ENCODE results near the gene NR2F1-AS1. TPM values are rescaled to one million over a fixed set of nuclear protein-coding genes. Genes with fewer than 3 reads are reported as not detected.

Gene NR2F1-AS1
- polyA plus RNA-seq, 1 donor (not counting 4 experiments of a cell fraction or from before 2014, with no cell fraction given), result 0.25 TPM

- Histone ChIP-seq H3K4me1 (ENCODE audit: control insufficient read depth, extremely low read depth, insufficient read depth, low read length) (no peaks in the 10 kb centered on the region), H3K9me1 (ENCODE audit: control insufficient read depth, extremely low read depth, insufficient read depth, low read length) (no peaks in the 10 kb centered on the region), H3K79me2 (ENCODE audit: control insufficient read depth, insufficient read depth, low read length) (no peaks in the 10 kb centered on the region), H3K36me3 (ENCODE audit: control insufficient read depth in 2 of 2, extremely low read depth in 1 of 2, insufficient read depth in 2 of 2, low read length in 2 of 2) (no peaks in the 10 kb centered on the region), H3K9ac (ENCODE audit: control insufficient read depth, extremely low read depth, insufficient read depth, low read length) (no peak overlapping the region), H3K27me3 (ENCODE audit: control insufficient read depth, extremely low read depth, insufficient read depth, low read length) (peaks cover 72% of the 10 kb centered on the region), H3K9me3 (ENCODE audit: control insufficient read depth, low read depth, low read length) (peaks cover 15% of the 10 kb centered on the region), H3K4me2 (ENCODE audit: control insufficient read depth, extremely low read depth, insufficient read depth, low read depth, low read length) (no peak overlapping the region), H3K4me3 (ENCODE audit: control insufficient read depth in 2 of 3, extremely low read depth in 1 of 3, insufficient read depth in 2 of 3, low read depth in 1 of 3, low read length in 3 of 3) (no peak overlapping the region), H3K27ac (ENCODE audit: control insufficient read depth, insufficient read depth, low read length) (no peak overlapping the region), H2AFZ (ENCODE audit: control insufficient read depth, low read length) (no peak overlapping the region), H4K20me1 (ENCODE audit: control insufficient read depth, extremely low read depth, insufficient read depth, low read length) (no peaks in the 10 kb centered on the region)
- DNase-seq (ENCODE audit: low read depth, low spot score) (no peak), FAIRE-seq (no peak)
- no peak for TF ChIP-seq EZH2 (IDR thresholded peaks at IDR 0.05; ENCODE audit: low read length)
- no peak for TF ChIP-seq CTCF (optimal IDR thresholded peaks at IDR 0.05 in 1 of 3, IDR thresholded peaks at IDR 0.05 in 1 of 3, conservative IDR thresholded peaks at IDR 0.05 in 1 of 3; ENCODE audit: extremely low read depth in 1 of 3, insufficient read depth in 2 of 3, low read length in 3 of 3)
- dilution Hi-C loops (cut with MboI; ENCODE audit: extremely low pct_ligation_motif_present, low sequenced_read_pairs), result no loop called here
These were observed 9.5 kb upstream of the NR2F1-AS1 start for GRCh38 chr5:93590493-93590892.

- Histone ChIP-seq H3K9me1 (ENCODE audit: control insufficient read depth, extremely low read depth, insufficient read depth, low read length) (no peaks in the 10 kb centered on the region), H3K27ac (ENCODE audit: control insufficient read depth, insufficient read depth, low read length) (no peak overlapping the region), H4K20me1 (ENCODE audit: control insufficient read depth, extremely low read depth, insufficient read depth, low read length) (no peaks in the 10 kb centered on the region), H3K4me1 (ENCODE audit: control insufficient read depth, extremely low read depth, insufficient read depth, low read length) (no peaks in the 10 kb centered on the region), H3K36me3 (ENCODE audit: control insufficient read depth in 2 of 2, extremely low read depth in 1 of 2, insufficient read depth in 2 of 2, low read length in 2 of 2) (no peaks in the 10 kb centered on the region), H3K4me2 (ENCODE audit: control insufficient read depth, extremely low read depth, insufficient read depth, low read depth, low read length) (no peak overlapping the region), H2AFZ (ENCODE audit: control insufficient read depth, low read length) (no peak overlapping the region), H3K79me2 (ENCODE audit: control insufficient read depth, insufficient read depth, low read length) (no peaks in the 10 kb centered on the region), H3K27me3 (ENCODE audit: control insufficient read depth, extremely low read depth, insufficient read depth, low read length) (peaks cover 72% of the 10 kb centered on the region), H3K4me3 (ENCODE audit: control insufficient read depth in 2 of 3, extremely low read depth in 1 of 3, insufficient read depth in 2 of 3, low read depth in 1 of 3, low read length in 3 of 3) (no peak overlapping the region), H3K9me3 (ENCODE audit: control insufficient read depth, low read depth, low read length) (peaks cover 10% of the 10 kb centered on the region), H3K9ac (ENCODE audit: control insufficient read depth, extremely low read depth, insufficient read depth, low read length) (no peak overlapping the region)
- FAIRE-seq (no peak), DNase-seq (ENCODE audit: low read depth, low spot score) (no peak)
- TF ChIP-seq CTCF (optimal IDR thresholded peaks at IDR 0.05 in 1 of 3, IDR thresholded peaks at IDR 0.05 in 1 of 3, conservative IDR thresholded peaks at IDR 0.05 in 1 of 3; ENCODE audit: extremely low read depth in 1 of 3, insufficient read depth in 2 of 3, low read length in 3 of 3), result no peak
- no peak for TF ChIP-seq EZH2 (IDR thresholded peaks at IDR 0.05; ENCODE audit: low read length)
- dilution Hi-C loops (cut with MboI; ENCODE audit: extremely low pct_ligation_motif_present, low sequenced_read_pairs), result no loop called here
These were observed 8.8 kb upstream of the NR2F1-AS1 start for GRCh38 chr5:93589829-93590215.

Measured in keratinocyte (primary cell).